Activated T-helper 2 cell treated with anti-CD3 and anti-CD28 coated beads, Interferon-gamma antibody, Interleukin-2, Interleukin-4, amounts not matched to agents 10 μg/mL and 5 μg/mL and 100 μg/mL, durations not matched to agents 14 hours and 24 hours and 36 hours (primary cell): ENCODE data around the gene RNF149. TPM values are rescaled to one million over a fixed set of nuclear protein-coding genes. Genes with fewer than 3 reads are reported as not detected.
"Not testable (repeated sequence)": the region's sequence is repeated elsewhere in the genome, so short reads cannot be mapped to it uniquely, and the experiment has no call there.

Experiments used
- DNase-seq: peaks from one replicate; pipeline ENCODE4 v3.0.0; 2021; ENCODE audit warnings: low spot score
- H3K27ac Mint-ChIP-seq: one replicate; pipeline ENCODE4 v1.8.0; 2021; ENCODE audit warnings: mixed read lengths
- H3K27me3 Mint-ChIP-seq: one replicate; pipeline ENCODE4 v1.8.0; 2021; ENCODE audit warnings: low read depth, mixed read lengths
- H3K36me3 Mint-ChIP-seq: one replicate; pipeline ENCODE4 v1.8.0; 2021; ENCODE audit warnings: low read depth, mixed read lengths
- H3K4me1 Mint-ChIP-seq: one replicate; pipeline ENCODE4 v1.8.0; 2021; ENCODE audit warnings: low read depth, mixed read lengths
- H3K4me3 Mint-ChIP-seq: one replicate; pipeline ENCODE4 v1.8.0; 2021; ENCODE audit warnings: low read depth, mild to moderate bottlenecking, moderate library complexity, mixed read lengths
- H3K9me3 Mint-ChIP-seq: one replicate; pipeline ENCODE4 v1.8.0; 2021; ENCODE audit warnings: mixed read lengths
- intact Hi-C: fragments of 100-400 bp; cut with micrococcal nuclease; formaldehyde crosslinking; loops from one replicate; pipeline ENCODE4 v1.15.1; 2023
- total RNA-seq: library from RNA; stranded (reverse); gene quantifications from 2 replicates; pipeline ENCODE4 v1.2.3, GENCODE V29; 2022

RNF149 gene
- total RNA-seq, 1 donor from 2014 or later = 54.9 TPM

- Mint-ChIP-seq H3K27ac (no peak overlapping the region), H3K4me1 (peaks cover 32% of the 10 kb centered on the region)
Measured at GRCh38 chr2:101258804-101259203, 49.7 kb downstream of the RNF149 start.

GRCh38 chr2:101256316-101256715 lies 52.2 kb downstream of the RNF149 start:
- DNase-seq = no peak
- intact Hi-C loops = loop anchor here (10.0 kb wide), 1 partner anchor 128 kb away; the partner anchor contains the start of gene CREG2
- H3K27ac Mint-ChIP-seq = peak overlapping the region; percentile 39
- no peak overlapping the region for H3K4me3 Mint-ChIP-seq
- H3K9me3 Mint-ChIP-seq = no peaks in the 10 kb centered on the region
- H3K36me3 Mint-ChIP-seq = peaks cover 56% of the 10 kb centered on the region
- peaks cover 36% of the 10 kb centered on the region for H3K4me1 Mint-ChIP-seq
- H3K27me3 Mint-ChIP-seq = no peaks in the 10 kb centered on the region

More at GRCh38 chr2:101258804-101259203, 49.7 kb downstream of the RNF149 start:
- H3K36me3 Mint-ChIP-seq = peaks cover 63% of the 10 kb centered on the region
- no peak for DNase-seq
- H3K27me3 Mint-ChIP-seq = no peaks in the 10 kb centered on the region
- no peaks in the 10 kb centered on the region for H3K9me3 Mint-ChIP-seq
- intact Hi-C loops = loop anchor here (10.0 kb wide), 1 partner anchor 126 kb away; the partner anchor contains the start of gene CREG2
- H3K4me3 Mint-ChIP-seq = no peak overlapping the region

- Mint-ChIP-seq H3K4me3 (no peak overlapping the region), H3K4me1 (peaks cover 34% of the 10 kb centered on the region), H3K27me3 (no peaks in the 10 kb centered on the region), H3K9me3 (no peaks in the 10 kb centered on the region), H3K36me3 (peaks cover 48% of the 10 kb centered on the region), H3K27ac (peak overlapping the region; percentile 43)
- intact Hi-C loops = loop anchor here (10.0 kb wide), 1 partner anchor 129 kb away; the partner anchor contains the start of gene CREG2
- DNase-seq = no peak
Measured at GRCh38 chr2:101255501-101255900, 53.0 kb downstream of the RNF149 start.

GRCh38 chr2:101253703-101254450 lies 54.6 kb downstream of the RNF149 start:
- Mint-ChIP-seq H3K27ac (peak overlapping the region; percentile 95), H3K4me1 (peaks cover 34% of the 10 kb centered on the region), H3K36me3 (peaks cover 39% of the 10 kb centered on the region), H3K9me3 (no peaks in the 10 kb centered on the region), H3K27me3 (no peaks in the 10 kb centered on the region), H3K4me3 (peak overlapping the region; percentile 96)
- intact Hi-C loops = loop anchor here (2.0 to 10.0 kb wide), 3 partner anchors 131 to 691 kb away; partner anchors contain the start of genes CREG2 and PDCL3
- no peak for DNase-seq

- peak overlapping the region; percentile 95 for H3K27ac Mint-ChIP-seq
- peaks cover 34% of the 10 kb centered on the region for H3K36me3 Mint-ChIP-seq
- peak overlapping the region; percentile 96 for H3K4me3 Mint-ChIP-seq
- peaks cover 34% of the 10 kb centered on the region for H3K4me1 Mint-ChIP-seq
- peak; percentile 74 for DNase-seq
- no peaks in the 10 kb centered on the region for H3K27me3 Mint-ChIP-seq
- intact Hi-C loops = loop anchor here (2.0 to 10.0 kb wide), 3 partner anchors 132 to 690 kb away; partner anchors contain the start of genes CREG2 and PDCL3
- no peaks in the 10 kb centered on the region for H3K9me3 Mint-ChIP-seq
Measured at GRCh38 chr2:101253013-101253702, 55.3 kb downstream of the RNF149 start.

- Mint-ChIP-seq H3K4me3 (peak within 1 kb of the TSS; percentile 96), H3K36me3 (peaks cover 28% of the 10 kb centered on the region), H3K9me3 (no peaks in the 10 kb centered on the region), H3K27ac (peak within 1 kb of the TSS; percentile 95), H3K27me3 (no peaks in the 10 kb centered on the region), H3K4me1 (peaks cover 34% of the 10 kb centered on the region)
- DNase-seq = peak; percentile 98
- intact Hi-C loops = loop anchor here (1.0 to 10.0 kb wide), 5 partner anchors 20 to 690 kb away; partner anchors contain the start of genes CREG2 and PDCL3
Measured at GRCh38 chr2:101252408-101253012, 56.0 kb downstream of the RNF149 start, which contains the start of gene CNOT11. CNOT11 (plus strand) TSS chr2:101252886; CDS start chr2:101252965, 79 bp downstream.

GRCh38 chr2:101251844-101252407 lies 56.6 kb downstream of the RNF149 start:
- no peak for DNase-seq
- peaks cover 23% of the 10 kb centered on the region for H3K36me3 Mint-ChIP-seq
- intact Hi-C loops = loop anchor here (1.0 to 10.0 kb wide), 5 partner anchors 20 to 689 kb away; partner anchors contain the start of genes CREG2 and PDCL3

GRCh38 chr2:101251246-101251781 lies 57.2 kb downstream of the RNF149 start:
- intact Hi-C loops = loop anchor here (5.0 to 10.0 kb wide), 2 partner anchors 133 to 239 kb away; partner anchors contain the start of gene CREG2
- Mint-ChIP-seq H3K36me3 (peaks cover 17% of the 10 kb centered on the region), H3K4me3 (peak overlapping the region; percentile 13), H3K4me1 (peaks cover 31% of the 10 kb centered on the region)
- DNase-seq, H3K27ac Mint-ChIP-seq, H3K27me3 Mint-ChIP-seq, H3K9me3 Mint-ChIP-seq: not testable (repeated sequence)

More at GRCh38 chr2:101251844-101252407, 56.6 kb downstream of the RNF149 start:
- Mint-ChIP-seq H3K4me1 (peaks cover 34% of the 10 kb centered on the region), H3K27me3 (no peaks in the 10 kb centered on the region), H3K27ac (peak overlapping the region; percentile 89), H3K9me3 (no peaks in the 10 kb centered on the region), H3K4me3 (peak overlapping the region; percentile 96)

- Mint-ChIP-seq H3K36me3 (peaks cover 8% of the 10 kb centered on the region), H3K27me3 (no peaks in the 10 kb centered on the region), H3K4me1 (peaks cover 22% of the 10 kb centered on the region), H3K4me3 (no peak overlapping the region), H3K27ac (no peak overlapping the region), H3K9me3 (no peaks in the 10 kb centered on the region)
- DNase-seq = no peak
- intact Hi-C loops = loop anchor here (5.0 to 10.0 kb wide), 3 partner anchors 135 to 238 kb away; partner anchors contain the start of genes CREG2 and RFX8
Measured at GRCh38 chr2:101249826-101250225, 58.7 kb downstream of the RNF149 start.

- intact Hi-C loops = loop anchor here (10.0 kb wide), 1 partner anchor 226 kb away; the partner anchor contains the start of gene RFX8
- not testable (repeated sequence) for H3K36me3 Mint-ChIP-seq, H3K27me3 Mint-ChIP-seq, H3K9me3 Mint-ChIP-seq, H3K27ac Mint-ChIP-seq, H3K4me3 Mint-ChIP-seq, DNase-seq
- peaks cover 16% of the 10 kb centered on the region for H3K4me1 Mint-ChIP-seq
Measured at GRCh38 chr2:101248756-101249155, 59.7 kb downstream of the RNF149 start.

- H3K4me1 Mint-ChIP-seq, H3K4me3 Mint-ChIP-seq: not testable (repeated sequence)
Measured at GRCh38 chr2:101245468-101245867, 63.0 kb downstream of the RNF149 start.

More at GRCh38 chr2:101245468-101245867, 63.0 kb downstream of the RNF149 start:
- not testable (repeated sequence) for H3K36me3 Mint-ChIP-seq, H3K27me3 Mint-ChIP-seq, H3K9me3 Mint-ChIP-seq, H3K27ac Mint-ChIP-seq, DNase-seq
- intact Hi-C loops = loop anchor here (10.0 kb wide), 1 partner anchor 229 kb away; the partner anchor contains the start of gene RFX8
